Astrocyte of the spinal cord (primary cell): ENCODE measurements around the gene BMPR1A.

Experiments used
- DNase-seq: peaks from one replicate; pipeline ENCODE4 v3.0.0; 2011; ENCODE audit warnings: low read depth, low spot score
- H3K4me3 ChIP-seq: 2 replicates; pipeline ENCODE4 v1.5.1; 2011; ENCODE audit warnings: low read depth, mild to moderate bottlenecking, low read length, moderate library complexity
- CTCF ChIP-seq: IDR thresholded peaks from 2 replicates; pipeline ENCODE4 v1.5.1; 2012; ENCODE audit warnings: low read depth, mild to moderate bottlenecking, low read length, inconsistent platforms
- in situ Hi-C: cut with HindIII; loops from 2 replicates; pipeline ENCODE4 v1.10.0; 2017; ENCODE audit warnings: low sequenced_read_pairs

BMPR1A gene

GRCh38 chr10:86856156-86856555 is 99.7 kb downstream of the BMPR1A start:
- no peak overlapping the region for H3K4me3 ChIP-seq
- DNase-seq, result no peak
- in situ Hi-C loops, result no loop called here
- no peak for TF ChIP-seq CTCF

- no peak for TF ChIP-seq CTCF
These were observed 100.8 kb downstream of the BMPR1A start for GRCh38 chr10:86857128-86857721.

GRCh38 chr10:86858011-86858410 is 101.6 kb downstream of the BMPR1A start:
- in situ Hi-C loops, result no loop called here
- TF ChIP-seq CTCF, result no peak

More at GRCh38 chr10:86857128-86857721, 100.8 kb downstream of the BMPR1A start:
- no peak overlapping the region for H3K4me3 ChIP-seq
- DNase-seq, result peak; percentile 10
- in situ Hi-C loops, result no loop called here

GRCh38 chr10:86861351-86861750 is 104.9 kb downstream of the BMPR1A start:
- no peak for DNase-seq
- in situ Hi-C loops, result no loop called here

More at GRCh38 chr10:86858011-86858410, 101.6 kb downstream of the BMPR1A start:
- H3K4me3 ChIP-seq, result no peak overlapping the region
- no peak for DNase-seq

GRCh38 chr10:86862373-86862772 is 106.0 kb downstream of the BMPR1A start:
- in situ Hi-C loops, result no loop called here
- no peak for DNase-seq
- no peak overlapping the region for H3K4me3 ChIP-seq
- no peak for TF ChIP-seq CTCF

More at GRCh38 chr10:86861351-86861750, 104.9 kb downstream of the BMPR1A start:
- no peak for TF ChIP-seq CTCF
- no peak overlapping the region for H3K4me3 ChIP-seq

- in situ Hi-C loops, result no loop called here
- TF ChIP-seq CTCF, result no peak
- no peak overlapping the region for H3K4me3 ChIP-seq
- DNase-seq, result no peak
These were observed 106.5 kb downstream of the BMPR1A start for GRCh38 chr10:86862786-86863483.
